NCI-H82 treated with DMSO at 0.1 percent for 48 hours (cell line): ENCODE results near the gene SAMD11.
A peak's percentile ranks its signal among the peaks of the same experiment; 100 is the strongest.
"Not testable (repeated sequence)": the region's sequence is repeated elsewhere in the genome, so short reads cannot be mapped to it uniquely, and the experiment has no call there.

Experiments
- DNase-seq: peaks from one replicate; lab custom pipeline; 2025; ENCODE audit not compliant: unreplicated experiment; lab: John Stamatoyannopoulos, UW

The SAMD11 gene

GRCh38 chr1:974293-974640, 50.5 kb downstream of the SAMD11 start:
- no peak for DNase-seq

- no peak for DNase-seq
These were observed 51.1 kb downstream of the SAMD11 start for GRCh38 chr1:974687-975328.

GRCh38 chr1:975365-975764, 51.6 kb downstream of the SAMD11 start:
- DNase-seq, result no peak

- peak; percentile 29 for DNase-seq
These were observed 52.4 kb downstream of the SAMD11 start for GRCh38 chr1:975896-976683.

GRCh38 chr1:976791-977190, 53.1 kb downstream of the SAMD11 start:
- DNase-seq, result not testable (repeated sequence)

GRCh38 chr1:978069-978834, 54.5 kb downstream of the SAMD11 start:
- DNase-seq, result no peak

- DNase-seq, result no peak
These were observed 55.4 kb downstream of the SAMD11 start for GRCh38 chr1:978835-979743.

- no peak for DNase-seq
These were observed 56.0 kb downstream of the SAMD11 start for GRCh38 chr1:979744-980072.

GRCh38 chr1:980137-980571, 56.4 kb downstream of the SAMD11 start:
- DNase-seq, result no peak

GRCh38 chr1:980602-981395, 57.1 kb downstream of the SAMD11 start:
- no peak for DNase-seq

- no peak for DNase-seq
These were observed 57.8 kb downstream of the SAMD11 start for GRCh38 chr1:981491-981954.

- DNase-seq, result no peak
These were observed 58.3 kb downstream of the SAMD11 start, which contains the start of gene PERM1 for GRCh38 chr1:981955-982558. Gene PERM1, minus strand, starts transcription at chr1:982093. Its CDS starts 1,064 bp downstream, at chr1:981029.

GRCh38 chr1:982765-983436, 59.2 kb downstream of the SAMD11 start:
- no peak for DNase-seq

- DNase-seq, result no peak
These were observed 60.2 kb downstream of the SAMD11 start for GRCh38 chr1:983798-984475.

GRCh38 chr1:984476-984814, 60.7 kb downstream of the SAMD11 start:
- DNase-seq, result no peak

- no peak for DNase-seq
These were observed 61.4 kb downstream of the SAMD11 start for GRCh38 chr1:985126-985525.

- DNase-seq, result not testable (repeated sequence)
These were observed 64.3 kb downstream of the SAMD11 start for GRCh38 chr1:988061-988460.

- DNase-seq, result not testable (repeated sequence)
These were observed 67.6 kb downstream of the SAMD11 start for GRCh38 chr1:991275-991674.

- DNase-seq, result no peak
These were observed 68.2 kb downstream of the SAMD11 start for GRCh38 chr1:991895-992294.
